Stimulated activated CD4-positive, alpha-beta T cell treated with anti-CD3 and anti-CD28 coated beads, Interleukin-15, amount 100 ng/mL, for 24 hours (primary cell): ENCODE data around the gene SBF2.
"Not testable (repeated sequence)": the region's sequence is repeated elsewhere in the genome, so short reads cannot be mapped to it uniquely, and the experiment has no call there.

Source experiments
- DNase-seq: peaks from one replicate; pipeline ENCODE4 v3.0.0-alpha.2; 2020

SBF2 gene

GRCh38 chr11:9990221-9990973 lies 303.6 kb downstream of the SBF2 start:
- no peak for DNase-seq

GRCh38 chr11:9987303-9987702 lies 306.7 kb downstream of the SBF2 start:
- not testable (repeated sequence) for DNase-seq

GRCh38 chr11:9982796-9983579 lies 311.0 kb downstream of the SBF2 start:
- DNase-seq: no peak

- no peak for DNase-seq
Observed at GRCh38 chr11:9982127-9982795, 311.8 kb downstream of the SBF2 start.

- DNase-seq: no peak
Observed at GRCh38 chr11:9980931-9981330, 313.1 kb downstream of the SBF2 start.

GRCh38 chr11:9977554-9977953 lies 316.5 kb downstream of the SBF2 start:
- DNase-seq: no peak

GRCh38 chr11:9974375-9974774 lies 319.6 kb downstream of the SBF2 start:
- DNase-seq: no peak

- no peak for DNase-seq
Observed at GRCh38 chr11:9973921-9974320, 320.1 kb downstream of the SBF2 start.

- DNase-seq: peak; percentile 17
Observed at GRCh38 chr11:9972989-9973388, 321.0 kb downstream of the SBF2 start.

- no peak for DNase-seq
Observed at GRCh38 chr11:9971894-9972293, 322.1 kb downstream of the SBF2 start.

GRCh38 chr11:9969068-9969467 lies 325.0 kb downstream of the SBF2 start:
- no peak for DNase-seq

GRCh38 chr11:9962722-9963121 lies 331.3 kb downstream of the SBF2 start:
- DNase-seq: no peak

- no peak for DNase-seq
Observed at GRCh38 chr11:9957072-9957471, 336.9 kb downstream of the SBF2 start.

GRCh38 chr11:9956483-9956882 lies 337.5 kb downstream of the SBF2 start:
- no peak for DNase-seq

- no peak for DNase-seq
Observed at GRCh38 chr11:9955391-9955790, 338.6 kb downstream of the SBF2 start.

GRCh38 chr11:9953994-9954626 lies 339.9 kb downstream of the SBF2 start:
- DNase-seq: no peak

GRCh38 chr11:9952511-9953196 lies 341.4 kb downstream of the SBF2 start:
- DNase-seq: no peak

- no peak for DNase-seq
Observed at GRCh38 chr11:9951807-9952206, 342.2 kb downstream of the SBF2 start.

GRCh38 chr11:9950462-9950861 lies 343.6 kb downstream of the SBF2 start:
- DNase-seq: no peak

GRCh38 chr11:9947231-9947864 lies 346.7 kb downstream of the SBF2 start:
- no peak for DNase-seq

GRCh38 chr11:9945680-9946079 lies 348.3 kb downstream of the SBF2 start:
- not testable (repeated sequence) for DNase-seq
